Epithelial cell of prostate (primary cell): Measurements from ENCODE around the gene CDK8.
"Not testable (repeated sequence)": the region's sequence is repeated elsewhere in the genome, so short reads cannot be mapped to it uniquely, and the experiment has no call there.

Experiments
- DNase-seq: peaks from one replicate; pipeline ENCODE4 v3.0.0-alpha.2; 2011; ENCODE audit warnings: low read depth, low spot score
- H3K27ac ChIP-seq: fragments of 450-650 bp; 2 replicates; pipeline ENCODE4 v1.5.1; 2017; ENCODE audit warnings: mild to moderate bottlenecking

Gene CDK8

GRCh38 chr13:26249551-26249950 is 4.4 kb upstream of the CDK8 start:
- no peak for DNase-seq
- no peak overlapping the region for H3K27ac ChIP-seq

GRCh38 chr13:26252006-26252405 is 1.9 kb upstream of the CDK8 start:
- not testable (repeated sequence) for DNase-seq, H3K27ac ChIP-seq

GRCh38 chr13:26253262-26253786 is 605 bp upstream of the CDK8 start:
- no peak for DNase-seq
- peak overlapping the region; percentile 82 for H3K27ac ChIP-seq

GRCh38 chr13:26254583-26255111 is 718 bp downstream of the CDK8 start:
- DNase-seq = peak; percentile 6
- H3K27ac ChIP-seq = peak overlapping the region; percentile 82

GRCh38 chr13:26255115-26255514 is 1.2 kb downstream of the CDK8 start:
- no peak for DNase-seq
- peak overlapping the region; percentile 82 for H3K27ac ChIP-seq

- no peak overlapping the region for H3K27ac ChIP-seq
- no peak for DNase-seq
These were observed 1.9 kb downstream of the CDK8 start for GRCh38 chr13:26255691-26256277.

GRCh38 chr13:26257049-26257448 is 3.1 kb downstream of the CDK8 start:
- no peak overlapping the region for H3K27ac ChIP-seq
- DNase-seq = no peak

- no peak for DNase-seq
- no peak overlapping the region for H3K27ac ChIP-seq
These were observed 5.7 kb downstream of the CDK8 start for GRCh38 chr13:26259634-26260033.

GRCh38 chr13:26262156-26262555 is 8.2 kb downstream of the CDK8 start:
- no peak overlapping the region for H3K27ac ChIP-seq
- DNase-seq = no peak

- no peak overlapping the region for H3K27ac ChIP-seq
- no peak for DNase-seq
These were observed 12.4 kb downstream of the CDK8 start for GRCh38 chr13:26266311-26266710.

- no peak for DNase-seq
- no peak overlapping the region for H3K27ac ChIP-seq
These were observed 16.8 kb downstream of the CDK8 start for GRCh38 chr13:26270707-26271106.

- no peak overlapping the region for H3K27ac ChIP-seq
- DNase-seq = no peak
These were observed 18.7 kb downstream of the CDK8 start for GRCh38 chr13:26272621-26273020.

- DNase-seq = peak; percentile 65
- H3K27ac ChIP-seq = peak overlapping the region; percentile 58
These were observed 26.4 kb downstream of the CDK8 start for GRCh38 chr13:26280295-26280694.

GRCh38 chr13:26280822-26281221 is 26.9 kb downstream of the CDK8 start:
- DNase-seq = no peak
- peak overlapping the region; percentile 58 for H3K27ac ChIP-seq

GRCh38 chr13:26285911-26286310 is 32.0 kb downstream of the CDK8 start:
- not testable (repeated sequence) for DNase-seq, H3K27ac ChIP-seq

- not testable (repeated sequence) for DNase-seq, H3K27ac ChIP-seq
These were observed 34.9 kb downstream of the CDK8 start for GRCh38 chr13:26288838-26289237.

- no peak for DNase-seq
- no peak overlapping the region for H3K27ac ChIP-seq
These were observed 41.9 kb downstream of the CDK8 start for GRCh38 chr13:26295812-26296211.

- no peak for DNase-seq
- no peak overlapping the region for H3K27ac ChIP-seq
These were observed 45.3 kb downstream of the CDK8 start for GRCh38 chr13:26299168-26299750.

GRCh38 chr13:26300140-26300539 is 46.2 kb downstream of the CDK8 start:
- no peak for DNase-seq
- no peak overlapping the region for H3K27ac ChIP-seq

- DNase-seq = no peak
- no peak overlapping the region for H3K27ac ChIP-seq
These were observed 51.7 kb downstream of the CDK8 start for GRCh38 chr13:26305676-26306075.

- H3K27ac ChIP-seq = no peak overlapping the region
- no peak for DNase-seq
These were observed 53.8 kb downstream of the CDK8 start for GRCh38 chr13:26307701-26308100.

- H3K27ac ChIP-seq = no peak overlapping the region
- no peak for DNase-seq
These were observed 54.3 kb downstream of the CDK8 start for GRCh38 chr13:26308250-26308649.
